ENCODE data around the gene RPGR. TPM values are rescaled to one million over a fixed set of nuclear protein-coding genes. Genes with fewer than 3 reads are reported as not detected.

The RPGR gene
- total RNA-seq, 1 donor from 2014 or later: 13.2 TPM

DNA sequence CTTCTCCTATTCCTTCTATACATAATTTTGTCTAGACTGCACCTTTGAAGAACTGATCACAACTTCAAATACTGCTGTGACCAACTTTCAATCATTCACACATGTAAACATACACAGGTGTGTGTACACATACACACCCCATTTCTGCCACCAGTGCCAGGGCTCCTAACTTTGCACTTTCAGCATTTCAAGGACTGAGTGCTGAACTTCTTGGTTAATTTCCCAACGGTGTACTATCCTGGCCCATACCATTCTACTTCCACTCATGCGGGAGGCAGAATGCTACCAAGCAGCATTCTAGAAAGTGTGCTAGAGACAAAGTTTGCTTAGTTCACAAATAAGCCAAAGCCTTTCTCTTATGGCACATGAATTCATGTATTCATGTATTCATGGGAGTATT lies 51.2 kb downstream of the RPGR start:
- H3K4me1 Mint-ChIP-seq (ENCODE audit: unreplicated experiment): no peaks in the 10 kb centered on the region
- TF ChIP-seq, protein P1, sequence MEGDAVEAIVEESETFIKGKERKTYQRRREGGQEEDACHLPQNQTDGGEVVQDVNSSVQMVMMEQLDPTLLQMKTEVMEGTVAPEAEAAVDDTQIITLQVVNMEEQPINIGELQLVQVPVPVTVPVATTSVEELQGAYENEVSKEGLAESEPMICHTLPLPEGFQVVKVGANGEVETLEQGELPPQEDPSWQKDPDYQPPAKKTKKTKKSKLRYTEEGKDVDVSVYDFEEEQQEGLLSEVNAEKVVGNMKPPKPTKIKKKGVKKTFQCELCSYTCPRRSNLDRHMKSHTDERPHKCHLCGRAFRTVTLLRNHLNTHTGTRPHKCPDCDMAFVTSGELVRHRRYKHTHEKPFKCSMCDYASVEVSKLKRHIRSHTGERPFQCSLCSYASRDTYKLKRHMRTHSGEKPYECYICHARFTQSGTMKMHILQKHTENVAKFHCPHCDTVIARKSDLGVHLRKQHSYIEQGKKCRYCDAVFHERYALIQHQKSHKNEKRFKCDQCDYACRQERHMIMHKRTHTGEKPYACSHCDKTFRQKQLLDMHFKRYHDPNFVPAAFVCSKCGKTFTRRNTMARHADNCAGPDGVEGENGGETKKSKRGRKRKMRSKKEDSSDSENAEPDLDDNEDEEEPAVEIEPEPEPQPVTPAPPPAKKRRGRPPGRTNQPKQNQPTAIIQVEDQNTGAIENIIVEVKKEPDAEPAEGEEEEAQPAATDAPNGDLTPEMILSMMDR (conservative IDR thresholded peaks at IDR 0.05): no peak
- DNase-seq (ENCODE audit: extremely low spot score, unreplicated experiment): no peak
- no peak overlapping the region for H3K27ac Mint-ChIP-seq
- H3K4me3 Mint-ChIP-seq: no peak overlapping the region
- peaks cover 3% of the 10 kb centered on the region for H3K36me3 Mint-ChIP-seq
- no peaks in the 10 kb centered on the region for H3K27me3 Mint-ChIP-seq
- peaks cover 4% of the 10 kb centered on the region for H3K9me3 Mint-ChIP-seq

GRCh38 chrX:38275615-38276014 lies 51.7 kb downstream of the RPGR start:
- H3K36me3 Mint-ChIP-seq: peaks cover 6% of the 10 kb centered on the region
- H3K4me1 Mint-ChIP-seq (ENCODE audit: unreplicated experiment): no peaks in the 10 kb centered on the region
- no peaks in the 10 kb centered on the region for H3K27me3 Mint-ChIP-seq
- H3K27ac Mint-ChIP-seq: no peak overlapping the region
- no peak overlapping the region for H3K4me3 Mint-ChIP-seq
- TF ChIP-seq, protein P1 (conservative IDR thresholded peaks at IDR 0.05): no peak
- peaks cover 7% of the 10 kb centered on the region for H3K9me3 Mint-ChIP-seq
- DNase-seq (ENCODE audit: extremely low spot score, unreplicated experiment): no peak

DNA sequence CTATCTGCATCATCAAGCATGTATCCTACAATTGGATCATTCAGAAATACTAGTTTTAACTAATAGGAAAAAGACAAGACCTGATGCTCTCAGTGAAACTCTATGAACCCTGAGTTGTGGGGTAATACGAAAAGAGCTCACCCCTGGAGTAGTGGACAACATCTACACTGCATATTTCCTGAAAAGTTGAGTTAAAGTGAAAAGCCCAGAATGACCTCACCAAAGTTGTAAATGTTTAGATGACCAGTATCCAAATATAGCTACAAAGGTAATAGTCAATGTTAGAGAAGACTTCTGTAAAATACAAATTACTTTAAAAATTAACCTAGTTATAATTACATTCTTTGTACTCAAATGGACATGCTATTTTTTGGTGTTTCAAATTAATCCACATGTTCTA lies 53.9 kb downstream of the RPGR start:
- TF ChIP-seq, protein P1 (conservative IDR thresholded peaks at IDR 0.05): no peak
- Mint-ChIP-seq H3K36me3 (peaks cover 11% of the 10 kb centered on the region), H3K9me3 (peaks cover 8% of the 10 kb centered on the region), H3K4me1 (ENCODE audit: unreplicated experiment) (no peaks in the 10 kb centered on the region), H3K4me3 (no peak overlapping the region), H3K27ac (no peak overlapping the region), H3K27me3 (no peaks in the 10 kb centered on the region)
- DNase-seq (ENCODE audit: extremely low spot score, unreplicated experiment): no peak

- Mint-ChIP-seq H3K9me3 (peaks cover 4% of the 10 kb centered on the region), H3K4me3 (no peak overlapping the region), H3K27me3 (no peaks in the 10 kb centered on the region), H3K36me3 (peaks cover 11% of the 10 kb centered on the region), H3K4me1 (ENCODE audit: unreplicated experiment) (no peaks in the 10 kb centered on the region), H3K27ac (no peak overlapping the region)
- no peak for DNase-seq (ENCODE audit: extremely low spot score, unreplicated experiment)
- TF ChIP-seq, protein P1 (conservative IDR thresholded peaks at IDR 0.05): no peak
Observed at GRCh38 chrX:38271154-38271716, 56.1 kb downstream of the RPGR start.

- H3K27me3 Mint-ChIP-seq: no peaks in the 10 kb centered on the region
- no peak overlapping the region for H3K4me3 Mint-ChIP-seq
- no peak for DNase-seq (ENCODE audit: extremely low spot score, unreplicated experiment)
- H3K36me3 Mint-ChIP-seq: peaks cover 8% of the 10 kb centered on the region
- TF ChIP-seq, protein P1 (conservative IDR thresholded peaks at IDR 0.05): no peak
- peaks cover 4% of the 10 kb centered on the region for H3K9me3 Mint-ChIP-seq
- H3K27ac Mint-ChIP-seq: no peak overlapping the region
- H3K4me1 Mint-ChIP-seq (ENCODE audit: unreplicated experiment): no peaks in the 10 kb centered on the region
Observed at GRCh38 chrX:38268011-38268410, 59.3 kb downstream of the RPGR start.

All from type B pancreatic cell (in vitro differentiated cells).